HG03457 (cell line): Measurements from ENCODE around the gene KLF1.
"Not testable (repeated sequence)": the region's sequence is repeated elsewhere in the genome, so short reads cannot be mapped to it uniquely, and the experiment has no call there.

Experiments used
- ATAC-seq: cut with Tn5 transposase; IDR thresholded peaks from one replicate; pipeline ENCODE4 v1.9.1; 2021; ENCODE audit warnings: moderate number of reproducible peaks; ENCODE audit not compliant: unreplicated experiment

KLF1 gene

GRCh38 chr19:12886969-12887747, at the start of gene KLF1:
KLF1 (minus strand) TSS chr19:12887201; CDS start chr19:12887140, 61 bp downstream.
- ATAC-seq, result no peak

- ATAC-seq, result no peak
These were observed 49.6 kb upstream of the KLF1 start for GRCh38 chr19:12936582-12936981.

DNA sequence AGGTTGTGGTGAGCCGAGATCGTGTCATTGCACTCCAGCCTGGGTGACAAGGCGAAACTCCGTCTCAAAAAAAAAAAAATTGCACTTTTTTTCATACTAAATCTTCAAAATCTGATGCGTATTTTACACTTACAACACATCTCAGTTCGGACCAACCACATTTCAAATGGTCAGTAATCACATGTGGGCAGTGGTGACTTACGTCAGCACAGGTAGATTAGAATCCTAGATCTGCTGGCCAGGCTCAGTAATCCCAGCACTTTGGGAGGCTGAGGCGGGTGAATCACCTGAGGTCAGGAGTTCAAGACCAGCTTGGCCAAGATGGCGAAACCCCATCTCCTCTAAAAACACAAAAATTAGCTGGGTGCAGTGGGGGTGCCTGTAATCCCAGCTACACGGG, 48.1 kb upstream of the KLF1 start:
- no peak for ATAC-seq

DNA sequence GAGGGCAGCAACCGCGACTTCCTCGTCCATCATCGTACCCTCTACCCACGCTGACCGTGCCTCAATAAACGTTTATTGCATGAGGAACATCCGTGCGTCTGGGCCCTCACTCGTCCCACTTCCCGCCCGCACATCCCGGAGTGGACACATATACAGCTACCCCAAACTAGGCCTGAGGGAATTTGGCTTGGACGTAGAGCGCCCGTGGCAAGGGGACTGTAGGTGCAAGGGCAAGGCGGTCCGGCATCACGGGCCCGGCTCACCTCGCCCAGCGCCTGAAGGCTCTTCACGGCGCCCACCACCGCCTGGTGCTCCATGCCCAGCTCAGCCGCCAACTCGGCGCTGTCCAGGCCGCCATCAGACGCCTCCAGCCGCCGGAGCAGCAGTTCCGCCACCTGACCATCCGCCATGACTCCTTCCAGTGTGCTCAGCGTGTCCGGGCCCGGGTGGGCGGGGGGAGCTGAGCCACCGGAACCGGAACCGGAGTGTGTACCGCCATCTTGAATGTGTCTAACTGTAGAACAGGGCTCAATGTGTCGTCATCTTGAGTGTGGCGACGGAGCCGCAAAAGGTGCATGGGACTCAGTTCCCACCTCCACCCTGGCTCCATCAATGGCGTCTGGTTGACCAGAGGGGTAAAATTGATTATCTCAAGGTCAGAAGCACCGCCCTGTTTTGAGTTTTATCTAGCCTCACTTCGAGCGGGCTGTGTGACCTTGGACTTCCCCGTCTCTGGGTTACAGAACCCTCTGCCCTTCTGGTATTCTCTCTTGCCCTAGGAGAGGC, 46.5 kb upstream of the KLF1 start, which contains the start of gene FARSA:
TSS of gene FARSA (minus strand) at position 425 of the 786 bp plus-strand sequence. CDS start at position 410, 15 bp downstream.
- ATAC-seq, result no peak

- ATAC-seq, result no peak
These were observed 45.6 kb upstream of the KLF1 start for GRCh38 chr19:12932392-12933286.

GRCh38 chr19:12930002-12930645, 43.1 kb upstream of the KLF1 start:
- no peak for ATAC-seq

- ATAC-seq, result no peak
These were observed 37.8 kb upstream of the KLF1 start for GRCh38 chr19:12924621-12925310.

DNA sequence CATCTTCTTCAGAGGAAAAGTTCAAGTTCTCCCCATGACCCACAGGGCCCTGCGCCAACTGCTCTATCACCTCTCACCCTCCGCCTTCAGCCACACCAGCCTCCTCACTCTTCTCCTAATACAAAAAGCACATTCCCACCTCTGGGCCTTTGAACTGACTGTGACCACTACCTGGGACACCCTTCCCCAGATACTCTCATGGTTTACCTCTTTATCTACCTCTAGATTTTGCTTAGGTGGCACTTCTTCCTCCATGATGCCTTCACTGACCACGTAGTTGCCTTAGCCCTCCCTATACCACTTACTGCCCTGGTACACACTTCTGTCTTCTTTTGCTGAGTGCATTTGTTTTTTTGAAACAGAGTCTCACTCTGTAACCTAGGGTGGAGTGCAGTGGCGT, 36.0 kb upstream of the KLF1 start:
- ATAC-seq, result no peak

DNA sequence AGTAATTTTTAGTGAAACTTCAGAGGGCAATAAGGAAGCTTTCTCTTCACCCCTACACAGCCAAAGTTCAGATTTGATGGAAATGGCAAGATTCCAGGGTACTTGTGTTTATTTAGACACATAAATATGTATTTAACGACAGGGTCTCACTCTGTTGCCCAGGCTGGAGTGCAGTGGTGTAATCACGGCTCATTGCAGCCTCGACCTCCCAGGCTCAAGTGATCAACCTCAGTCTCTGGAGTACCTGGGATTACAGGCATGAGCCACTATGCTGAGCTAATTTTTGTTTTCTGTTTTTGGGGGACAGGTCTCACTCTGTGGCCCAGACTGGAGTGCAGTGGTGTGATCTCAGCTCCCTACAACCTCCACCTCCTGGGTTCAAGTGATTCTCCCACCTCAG, 34.0 kb upstream of the KLF1 start:
- no peak for ATAC-seq

- no peak for ATAC-seq
These were observed 31.3 kb upstream of the KLF1 start for GRCh38 chr19:12918253-12918652.

DNA sequence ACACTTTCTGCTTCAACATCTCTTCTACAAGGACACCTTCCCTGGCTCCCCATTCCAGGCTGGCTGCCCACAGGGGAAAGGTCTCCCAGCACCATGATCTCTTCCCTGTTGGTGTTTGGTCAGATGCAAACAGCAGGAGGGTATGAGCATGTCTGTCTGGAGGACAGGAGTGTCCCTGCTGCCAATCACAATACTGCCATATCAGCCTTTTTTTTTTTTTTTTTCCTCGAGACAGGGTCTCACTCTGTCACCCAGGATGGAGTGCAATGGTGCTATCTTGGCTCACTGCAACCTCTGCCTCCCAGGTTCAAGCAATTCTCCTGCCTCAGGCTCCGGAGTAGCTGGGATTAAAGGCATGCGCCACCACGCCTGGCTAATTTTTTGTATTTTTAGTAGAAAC, 28.9 kb upstream of the KLF1 start:
- not testable (repeated sequence) for ATAC-seq

GRCh38 chr19:12913851-12914690, 27.1 kb upstream of the KLF1 start:
- no peak for ATAC-seq

GRCh38 chr19:12913011-12913561, 26.1 kb upstream of the KLF1 start:
- no peak for ATAC-seq

DNA sequence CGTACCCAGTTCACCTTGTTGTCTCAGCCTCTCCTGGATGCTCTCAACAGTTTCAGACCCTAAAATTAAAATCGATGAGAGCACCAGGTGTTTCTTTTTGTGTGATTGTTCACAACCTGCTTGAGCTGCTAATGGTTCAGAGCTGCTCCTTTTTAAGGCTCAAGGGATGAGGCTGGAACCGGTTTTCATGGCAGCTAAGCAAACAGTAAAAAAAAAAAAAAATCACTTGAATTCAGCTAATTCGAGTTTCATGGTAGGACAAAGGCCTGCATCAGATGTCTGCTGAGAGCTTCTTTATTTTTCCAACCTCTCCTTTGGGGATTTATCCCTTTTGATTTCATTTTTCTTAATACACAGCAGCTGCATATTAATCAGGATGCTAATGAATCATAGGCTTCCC, 25.6 kb upstream of the KLF1 start:
- ATAC-seq, result no peak

DNA sequence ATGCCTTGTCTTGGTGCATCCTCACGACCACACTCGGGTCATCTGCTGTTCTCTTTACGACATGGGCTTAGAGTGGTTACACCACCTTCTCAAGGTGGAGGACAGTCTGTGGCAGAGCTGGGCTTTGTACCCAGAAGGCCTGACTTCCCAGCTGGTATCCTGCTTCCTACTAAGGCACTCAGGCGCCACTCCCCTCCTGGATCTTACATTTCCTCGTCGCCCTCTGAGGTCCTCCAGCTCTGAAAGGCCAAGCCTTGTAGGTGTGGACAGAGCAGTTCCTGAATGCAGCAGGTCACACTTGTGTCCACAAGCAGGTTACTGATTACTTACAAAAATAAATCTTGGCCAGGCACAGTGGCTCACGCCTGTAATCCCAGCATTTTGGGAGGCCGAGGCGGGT, 20.2 kb upstream of the KLF1 start:
- no peak for ATAC-seq

GRCh38 chr19:12899891-12900518, 13.0 kb upstream of the KLF1 start:
- ATAC-seq, result no peak

DNA sequence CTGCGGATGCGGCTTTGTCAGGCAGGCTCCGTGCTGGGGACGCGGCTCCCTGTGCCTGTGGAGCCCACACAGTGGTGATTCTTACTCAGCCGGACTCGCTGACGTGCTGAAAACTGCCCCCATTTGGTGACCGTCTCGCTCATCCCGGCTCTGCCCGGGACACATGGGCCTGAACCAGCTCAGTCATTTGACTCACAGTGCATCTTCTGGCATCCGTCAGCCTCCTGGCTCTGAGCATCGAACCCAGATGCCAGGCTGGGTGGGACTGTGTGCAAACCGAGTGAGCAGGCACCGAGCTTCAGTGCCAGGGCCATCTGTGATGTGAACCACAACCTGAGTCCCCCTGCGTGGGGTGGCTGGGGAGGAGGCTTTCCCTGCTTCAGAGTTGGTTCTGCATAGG, 9.5 kb upstream of the KLF1 start:
- ATAC-seq, result no peak

GRCh38 chr19:12893582-12893981, 6.6 kb upstream of the KLF1 start:
- no peak for ATAC-seq
